Measurements from ENCODE around the gene UCKL1. TPM values are rescaled to one million over a fixed set of nuclear protein-coding genes. Genes with fewer than 3 reads are reported as not detected.

The UCKL1 gene

GRCh38 chr20:63891061-63892002 lies 64.9 kb downstream of the UCKL1 start:
- Histone ChIP-seq H3K18ac (ENCODE audit: low read depth in 1 of 2, low read length in 2 of 2) (no peak overlapping the region), H4K8ac (ENCODE audit: low read length) (no peak overlapping the region), H3K23ac (ENCODE audit: low read length in 2 of 2) (no peak overlapping the region), H3K9ac (ENCODE audit: low read length) (no peak overlapping the region), H3K4ac (ENCODE audit: low read depth in 1 of 2, low read length in 2 of 2) (no peak overlapping the region), H3K79me1 (replicated peaks; ENCODE audit: low read length, poor library complexity, severe bottlenecking) (peaks cover 31% of the 10 kb centered on the region), H2BK12ac (ENCODE audit: low read length in 2 of 2) (no peak overlapping the region), H3K4me1 (ENCODE audit: control insufficient read depth, insufficient read depth, low read depth, low read length) (peaks cover 12% of the 10 kb centered on the region), H3K14ac (ENCODE audit: low read length in 2 of 2) (no peak overlapping the region), H4K91ac (ENCODE audit: low read length) (no peak overlapping the region), H2BK15ac (ENCODE audit: low read depth, poor library complexity, severe bottlenecking) (no peak overlapping the region), H3K27ac (ENCODE audit: low read length, poor library complexity, severe bottlenecking) (no peak overlapping the region), H3K9me3 (ENCODE audit: control insufficient read depth, low read length) (no peaks in the 10 kb centered on the region), H3K4me2 (ENCODE audit: low read length, poor library complexity, severe bottlenecking) (no peak overlapping the region), H2BK5ac (ENCODE audit: low read depth, low read length, poor library complexity, severe bottlenecking) (no peak overlapping the region), H3K36me3 (ENCODE audit: control insufficient read depth in 1 of 2, insufficient read depth in 2 of 2, low read depth in 1 of 2, low read length in 2 of 2) (peaks cover 57 to 59% of the 10 kb centered on the region in 2 experiments), H2BK120ac (ENCODE audit: low read depth, low read length) (no peak overlapping the region), H3K27me3 (ENCODE audit: control insufficient read depth in 1 of 2, insufficient read depth in 1 of 2, low read length in 2 of 2) (no peaks in the 10 kb centered on the region), H2AFZ (ENCODE audit: low read depth, low read length) (no peak overlapping the region), H3K4me3 (ENCODE audit: insufficient read depth in 1 of 2, low read depth in 1 of 2, low read length in 2 of 2) (no peak overlapping the region), H2AK5ac (ENCODE audit: low read length, severe bottlenecking) (no peak overlapping the region)
- DNase-seq = no peak
- WGBS = 96% methylated on average over 29 of the region's 29 CpGs

DNA sequence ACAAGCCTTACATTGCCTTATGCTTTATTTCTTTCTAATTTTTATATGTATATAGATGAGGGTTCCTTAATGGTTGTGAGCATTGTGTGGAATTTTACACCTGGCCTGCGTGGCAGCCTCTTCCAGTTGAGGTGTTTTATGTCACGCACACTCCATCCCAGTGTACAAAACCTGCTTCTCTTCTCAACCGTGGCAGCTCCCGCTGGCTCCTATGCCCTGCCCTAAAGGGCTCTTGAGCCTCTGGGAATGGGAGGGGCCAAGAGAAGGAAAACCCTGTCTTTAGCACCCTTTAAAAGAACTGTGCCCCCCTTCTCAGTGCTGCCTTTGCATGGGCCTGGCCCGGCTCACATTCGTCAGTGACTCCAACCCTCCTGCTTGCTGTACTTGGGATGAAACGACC lies 65.6 kb downstream of the UCKL1 start:
- Histone ChIP-seq H3K9ac (ENCODE audit: low read length) (peak overlapping the region; percentile 14), H2BK15ac (ENCODE audit: low read depth, poor library complexity, severe bottlenecking) (no peak overlapping the region), H2AK5ac (ENCODE audit: low read length, severe bottlenecking) (no peak overlapping the region), H3K79me1 (replicated peaks; ENCODE audit: low read length, poor library complexity, severe bottlenecking) (peaks cover 33% of the 10 kb centered on the region), H2BK12ac (ENCODE audit: low read length in 2 of 2) (no peak overlapping the region), H3K27me3 (ENCODE audit: control insufficient read depth in 1 of 2, insufficient read depth in 1 of 2, low read length in 2 of 2) (no peaks in the 10 kb centered on the region), H4K91ac (ENCODE audit: low read length) (no peak overlapping the region), H3K23ac (ENCODE audit: low read length in 2 of 2) (no peak overlapping the region), H3K36me3 (ENCODE audit: control insufficient read depth in 1 of 2, insufficient read depth in 2 of 2, low read depth in 1 of 2, low read length in 2 of 2) (peaks cover 63 to 65% of the 10 kb centered on the region in 2 experiments), H3K18ac (ENCODE audit: low read depth in 1 of 2, low read length in 2 of 2) (no peak overlapping the region), H2BK120ac (ENCODE audit: low read depth, low read length) (no peak overlapping the region), H3K9me3 (ENCODE audit: control insufficient read depth, low read length) (no peaks in the 10 kb centered on the region), H2BK5ac (ENCODE audit: low read depth, low read length, poor library complexity, severe bottlenecking) (no peak overlapping the region), H3K4ac (ENCODE audit: low read depth in 1 of 2, low read length in 2 of 2) (no peak overlapping the region), H3K4me3 (ENCODE audit: insufficient read depth in 1 of 2, low read depth in 1 of 2, low read length in 2 of 2) (no peak overlapping the region), H3K4me2 (ENCODE audit: low read length, poor library complexity, severe bottlenecking) (no peak overlapping the region), H2AFZ (ENCODE audit: low read depth, low read length) (no peak overlapping the region), H3K4me1 (ENCODE audit: control insufficient read depth, insufficient read depth, low read depth, low read length) (peaks cover 10% of the 10 kb centered on the region), H3K27ac (ENCODE audit: low read length, poor library complexity, severe bottlenecking) (no peak overlapping the region), H3K14ac (ENCODE audit: low read length in 2 of 2) (no peak overlapping the region), H4K8ac (ENCODE audit: low read length) (no peak overlapping the region)
- 88% methylated on average over 6 of the region's 7 CpGs for WGBS
- DNase-seq = no peak

DNA sequence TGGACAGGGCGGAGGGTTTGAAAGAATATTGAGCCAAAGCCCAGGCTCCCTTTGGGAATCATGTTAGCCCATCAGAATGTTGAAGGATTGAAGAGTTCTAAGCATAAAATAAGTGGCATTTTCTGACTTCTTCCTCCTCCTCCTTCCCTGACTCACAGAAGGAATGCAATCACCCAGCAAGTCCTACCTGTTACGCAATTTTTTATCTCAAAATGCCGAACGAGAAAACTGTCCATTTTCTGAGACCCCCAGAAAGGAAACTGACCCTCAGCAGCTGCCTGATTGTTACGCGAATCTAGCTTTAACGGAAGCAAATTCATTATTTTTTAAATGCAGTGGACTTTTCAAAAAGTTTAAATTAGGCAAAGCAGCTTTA lies 66.0 kb downstream of the UCKL1 start:
- Histone ChIP-seq H3K27ac (ENCODE audit: low read length, poor library complexity, severe bottlenecking) (no peak overlapping the region), H4K8ac (ENCODE audit: low read length) (no peak overlapping the region), H2BK5ac (ENCODE audit: low read depth, low read length, poor library complexity, severe bottlenecking) (no peak overlapping the region), H2BK12ac (ENCODE audit: low read length in 2 of 2) (no peak overlapping the region), H3K27me3 (ENCODE audit: control insufficient read depth in 1 of 2, insufficient read depth in 1 of 2, low read length in 2 of 2) (no peaks in the 10 kb centered on the region), H3K4ac (ENCODE audit: low read depth in 1 of 2, low read length in 2 of 2) (no peak overlapping the region), H3K9me3 (ENCODE audit: control insufficient read depth, low read length) (no peaks in the 10 kb centered on the region), H3K79me1 (replicated peaks; ENCODE audit: low read length, poor library complexity, severe bottlenecking) (peaks cover 35% of the 10 kb centered on the region), H2BK15ac (ENCODE audit: low read depth, poor library complexity, severe bottlenecking) (no peak overlapping the region), H3K14ac (ENCODE audit: low read length in 2 of 2) (no peak overlapping the region), H3K23ac (ENCODE audit: low read length in 2 of 2) (no peak overlapping the region), H2AK5ac (ENCODE audit: low read length, severe bottlenecking) (no peak overlapping the region), H3K4me3 (ENCODE audit: insufficient read depth in 1 of 2, low read depth in 1 of 2, low read length in 2 of 2) (no peak overlapping the region), H3K4me2 (ENCODE audit: low read length, poor library complexity, severe bottlenecking) (no peak overlapping the region), H4K91ac (ENCODE audit: low read length) (no peak overlapping the region), H2AFZ (ENCODE audit: low read depth, low read length) (no peak overlapping the region), H3K18ac (ENCODE audit: low read depth in 1 of 2, low read length in 2 of 2) (no peak overlapping the region), H3K9ac (ENCODE audit: low read length) (peak overlapping the region; percentile 14), H3K36me3 (ENCODE audit: control insufficient read depth in 1 of 2, insufficient read depth in 2 of 2, low read depth in 1 of 2, low read length in 2 of 2) (peaks cover 67 to 69% of the 10 kb centered on the region in 2 experiments), H3K4me1 (ENCODE audit: control insufficient read depth, insufficient read depth, low read depth, low read length) (peaks cover 10% of the 10 kb centered on the region), H2BK120ac (ENCODE audit: low read depth, low read length) (no peak overlapping the region)
- WGBS = 95% methylated on average over 7 of the region's 7 CpGs
- DNase-seq = no peak

Small RNAs within 50 kb of the gene (small RNA-seq; reads per million reads assigned to genes)
- not detected for gene MIR647 (ENCODE audit: low read depth)
- gene MIR941-2 (ENCODE audit: low read depth) = not detected
- gene MIR941-4 (ENCODE audit: low read depth) = not detected
- gene MIR941-5 (ENCODE audit: low read depth) = not detected
- not detected for gene RNU1-134P (ENCODE audit: low read depth)

All from mesenchymal stem cell (in vitro differentiated cells and primary cell).